B cell (primary cell): ENCODE measurements around the gene RAB7B.

Experiments used
- CTCF ChIP-seq: fragments of 200-600 bp; IDR thresholded peaks from one replicate; pipeline ENCODE4 v1.8.0; 2022; ENCODE audit warnings: antibody characterized with exemption, mild to moderate bottlenecking
- EZH2 ChIP-seq: IDR thresholded peaks from 2 replicates; pipeline ENCODE4 v1.6.1; 2012; ENCODE audit warnings: borderline replicate concordance, low read depth, mild to moderate bottlenecking, moderate library complexity, low read length; ENCODE audit not compliant: insufficient read depth, poor library complexity, severe bottlenecking

- no peak for TF ChIP-seq CTCF
- no peak for TF ChIP-seq EZH2
These were observed 40.4 kb downstream of the RAB7B start for GRCh38 chr1:205962821-205963221.
